RPMI8226 (cell line): ENCODE data around the gene MAP2K2.

Experiments used
- DNase-seq: peaks from one replicate; pipeline ENCODE4 v3.0.0-alpha.2; 2015

MAP2K2 gene

GRCh38 chr19:4097501-4097900, 26.4 kb downstream of the MAP2K2 start:
- DNase-seq = no peak

- no peak for DNase-seq
Observed at GRCh38 chr19:4096049-4096892, 27.7 kb downstream of the MAP2K2 start.

- DNase-seq = no peak
Observed at GRCh38 chr19:4095488-4095844, 28.5 kb downstream of the MAP2K2 start.

GRCh38 chr19:4094761-4095487, 29.0 kb downstream of the MAP2K2 start:
- no peak for DNase-seq

- no peak for DNase-seq
Observed at GRCh38 chr19:4094291-4094690, 29.6 kb downstream of the MAP2K2 start.

- DNase-seq = no peak
Observed at GRCh38 chr19:4093643-4094175, 30.2 kb downstream of the MAP2K2 start.

- DNase-seq = no peak
Observed at GRCh38 chr19:4090356-4091220, 33.3 kb downstream of the MAP2K2 start.

GRCh38 chr19:4089946-4090345, 34.0 kb downstream of the MAP2K2 start:
- no peak for DNase-seq

GRCh38 chr19:4089400-4089908, 34.5 kb downstream of the MAP2K2 start:
- DNase-seq = no peak

- no peak for DNase-seq
Observed at GRCh38 chr19:4088975-4089374, 34.9 kb downstream of the MAP2K2 start.

- no peak for DNase-seq
Observed at GRCh38 chr19:4087787-4088679, 35.9 kb downstream of the MAP2K2 start.

GRCh38 chr19:4086411-4086867, 37.5 kb downstream of the MAP2K2 start:
- DNase-seq = no peak

GRCh38 chr19:4084547-4084877, 39.4 kb downstream of the MAP2K2 start:
- DNase-seq = no peak

- peak; percentile 91 for DNase-seq
Observed at GRCh38 chr19:4083677-4084546, 40.0 kb downstream of the MAP2K2 start.

- DNase-seq = no peak
Observed at GRCh38 chr19:4082172-4082571, 41.8 kb downstream of the MAP2K2 start.

GRCh38 chr19:4081441-4082129, 42.3 kb downstream of the MAP2K2 start:
- no peak for DNase-seq

GRCh38 chr19:4080473-4080872, 43.4 kb downstream of the MAP2K2 start:
- DNase-seq = no peak

GRCh38 chr19:4077800-4078684, 45.9 kb downstream of the MAP2K2 start:
- peak; percentile 79 for DNase-seq

GRCh38 chr19:4077007-4077374, 46.9 kb downstream of the MAP2K2 start:
- DNase-seq = no peak
